ENCODE data around the gene KRT40. TPM values are rescaled to one million over a fixed set of nuclear protein-coding genes. Genes with fewer than 3 reads are reported as not detected.

KRT40 gene
- total and polyA plus RNA-seq, 2 donors (not counting 1 experiment from before 2014, with no cell fraction given): not detected

GRCh38 chr17:40993084-40993483, 9.0 kb upstream of the KRT40 start:
- no peaks in the 10 kb centered on the region for H3K9me3 Mint-ChIP-seq (ENCODE audit: insufficient read depth)
- CTCF ChIA-PET: no interaction called here

GRCh38 chr17:40992666-40993065, 8.5 kb upstream of the KRT40 start:
- DNase-seq: no peak
- H3K4me2 ChIP-seq (replicated peaks; ENCODE audit: low read depth, low read length, poor library complexity, severe bottlenecking): no peak overlapping the region
- H3K4me3 Mint-ChIP-seq: no peak overlapping the region

More at GRCh38 chr17:40993084-40993483, 9.0 kb upstream of the KRT40 start:
- Histone ChIP-seq H3K4me2 (replicated peaks; ENCODE audit: low read depth, low read length, poor library complexity, severe bottlenecking) (no peak overlapping the region), H4K20me1 (ENCODE audit: control insufficient read depth, insufficient read depth, low read length, poor library complexity, severe bottlenecking) (no peaks in the 10 kb centered on the region), H3K27me3 (replicated peaks in 1 of 4; ENCODE audit: control extremely low read depth in 1 of 4, control insufficient read depth in 3 of 4, insufficient read depth in 4 of 4, low read length in 3 of 4) (peaks cover 0 to 10% (median 6%) of the 10 kb centered on the region in 4 experiments), H3K4me3 (ENCODE audit: control extremely low read depth in 1 of 5, extremely low read depth in 1 of 5, insufficient read depth in 1 of 5, low read depth in 2 of 5, low read length in 4 of 5) (no peak overlapping the region), H3K79me2 (ENCODE audit: control insufficient read depth, insufficient read depth, low read length) (no peaks in the 10 kb centered on the region), H2AFZ (ENCODE audit: insufficient read depth, low read depth, low read length, poor library complexity, severe bottlenecking) (no peak overlapping the region), H3K36me3 (replicated peaks in 1 of 2; ENCODE audit: control extremely low read depth in 1 of 2, control insufficient read depth in 1 of 2, extremely low read depth in 1 of 2, insufficient read depth in 2 of 2, low read length in 1 of 2) (no peaks in the 10 kb centered on the region), H3K4me1 (ENCODE audit: control insufficient read depth in 2 of 2, insufficient read depth in 2 of 2, low read length in 2 of 2) (no peaks in the 10 kb centered on the region), H3K9ac (ENCODE audit: low read length) (no peak overlapping the region), H3K27ac (ENCODE audit: low read length in 2 of 2) (no peak overlapping the region), H3K9me3 (ENCODE audit: control extremely low read depth in 1 of 3, control insufficient read depth in 2 of 3, insufficient read depth in 1 of 3, low read length in 2 of 3) (no peaks in the 10 kb centered on the region)
- Mint-ChIP-seq H3K27ac (no peak overlapping the region), H3K4me1 (no peaks in the 10 kb centered on the region), H3K4me3 (no peak overlapping the region), H3K27me3 (peaks cover 51% of the 10 kb centered on the region)
- no CpG with 5 or more reads among the region's 2 CpGs for WGBS (ENCODE audit: insufficient coverage)
- DNase-seq: no peak
- intact Hi-C loops (cut with micrococcal nuclease): no loop called here
- TF ChIP-seq CTCF (IDR thresholded peaks at IDR 0.05) (no peak), EZH2 (IDR thresholded peaks at IDR 0.05; ENCODE audit: borderline replicate concordance, insufficient read depth, low read depth, low read length, poor library complexity, severe bottlenecking) (no peak)
- POLR2A ChIA-PET: no interaction called here
- no peak for ATAC-seq (ENCODE audit: low read depth)

More at GRCh38 chr17:40992666-40993065, 8.5 kb upstream of the KRT40 start:
- Mint-ChIP-seq H3K27ac (no peak overlapping the region), H3K4me1 (no peaks in the 10 kb centered on the region), H3K9me3 (ENCODE audit: insufficient read depth) (no peaks in the 10 kb centered on the region), H3K27me3 (peaks cover 53% of the 10 kb centered on the region)
- Histone ChIP-seq H3K4me1 (ENCODE audit: control insufficient read depth in 2 of 2, insufficient read depth in 2 of 2, low read length in 2 of 2) (no peaks in the 10 kb centered on the region), H4K20me1 (ENCODE audit: control insufficient read depth, insufficient read depth, low read length, poor library complexity, severe bottlenecking) (no peaks in the 10 kb centered on the region), H3K9ac (ENCODE audit: low read length) (no peak overlapping the region), H3K79me2 (ENCODE audit: control insufficient read depth, insufficient read depth, low read length) (no peaks in the 10 kb centered on the region), H2AFZ (ENCODE audit: insufficient read depth, low read depth, low read length, poor library complexity, severe bottlenecking) (no peak overlapping the region), H3K4me3 (ENCODE audit: control extremely low read depth in 1 of 5, extremely low read depth in 1 of 5, insufficient read depth in 1 of 5, low read depth in 2 of 5, low read length in 4 of 5) (no peak overlapping the region), H3K9me3 (ENCODE audit: control extremely low read depth in 1 of 3, control insufficient read depth in 2 of 3, insufficient read depth in 1 of 3, low read length in 2 of 3) (no peaks in the 10 kb centered on the region), H3K27ac (ENCODE audit: low read length in 2 of 2) (no peak overlapping the region), H3K36me3 (replicated peaks in 1 of 2; ENCODE audit: control extremely low read depth in 1 of 2, control insufficient read depth in 1 of 2, extremely low read depth in 1 of 2, insufficient read depth in 2 of 2, low read length in 1 of 2) (no peaks in the 10 kb centered on the region), H3K27me3 (replicated peaks in 1 of 4; ENCODE audit: control extremely low read depth in 1 of 4, control insufficient read depth in 3 of 4, insufficient read depth in 4 of 4, low read length in 3 of 4) (peaks cover 0 to 9% (median 5%) of the 10 kb centered on the region in 4 experiments)
- no peak for ATAC-seq (ENCODE audit: low read depth)
- 100% methylated on average over 1 of the region's 3 CpGs for WGBS (ENCODE audit: insufficient coverage)
- ChIA-PET CTCF (no interaction called here), POLR2A (no interaction called here)
- intact Hi-C loops (cut with micrococcal nuclease): no loop called here
- no peak for TF ChIP-seq CTCF (IDR thresholded peaks at IDR 0.05)
- no peak for TF ChIP-seq EZH2 (IDR thresholded peaks at IDR 0.05; ENCODE audit: borderline replicate concordance, insufficient read depth, low read depth, low read length, poor library complexity, severe bottlenecking)
